ENCODE results near the gene TSPAN19.

Gene TSPAN19

GRCh38 chr12:84998341-84998740 lies 37.7 kb downstream of the TSPAN19 start:
- DNase-seq: no peak

GRCh38 chr12:84996759-84997158 lies 39.3 kb downstream of the TSPAN19 start:
- no peak for DNase-seq

- no peak for DNase-seq
Measured at GRCh38 chr12:84995641-84996040, 40.4 kb downstream of the TSPAN19 start.

- DNase-seq: no peak
Measured at GRCh38 chr12:84994426-84994825, 41.7 kb downstream of the TSPAN19 start.

GRCh38 chr12:84986586-84986985 lies 49.5 kb downstream of the TSPAN19 start:
- DNase-seq: no peak

GRCh38 chr12:84986117-84986516 lies 50.0 kb downstream of the TSPAN19 start:
- no peak for DNase-seq

GRCh38 chr12:84983289-84983688 lies 52.8 kb downstream of the TSPAN19 start:
- no peak for DNase-seq

- DNase-seq: no peak
Measured at GRCh38 chr12:84982888-84983287, 53.2 kb downstream of the TSPAN19 start.

- DNase-seq: no peak
Measured at GRCh38 chr12:84978921-84979320, 57.2 kb downstream of the TSPAN19 start.

- no peak for DNase-seq
Measured at GRCh38 chr12:84976133-84976532, 59.9 kb downstream of the TSPAN19 start.

GRCh38 chr12:84974155-84974815 lies 61.8 kb downstream of the TSPAN19 start:
- no peak for DNase-seq

- no peak for DNase-seq
Measured at GRCh38 chr12:84973026-84973425, 63.1 kb downstream of the TSPAN19 start.

- no peak for DNase-seq
Measured at GRCh38 chr12:84969226-84969625, 66.9 kb downstream of the TSPAN19 start.
